Omental fat pad (tissue), 4 donors: ENCODE data around the gene HMGA1. TPM values are rescaled to one million over a fixed set of nuclear protein-coding genes. Genes with fewer than 3 reads are reported as not detected.
"Not testable (repeated sequence)": the region's sequence is repeated elsewhere in the genome, so short reads cannot be mapped to it uniquely, and the experiment has no call there.

Experiments used
- ATAC-seq: fragments of 150-250 bp; one replicate; pipeline ENCODE4 v1.9.1; 2016; ENCODE audit warnings: mild to moderate bottlenecking, moderate library complexity; ENCODE audit not compliant: low FRiP score
- DNase-seq: peaks from one replicate; pipeline ENCODE4 v3.0.0-alpha.2; 2019; ENCODE audit warnings: low spot score
- CTCF ChIP-seq, 3 donors: fragments of 450-650 bp; IDR thresholded peaks; one replicate each; pipeline ENCODE4 v1.5.1; 2016 to 2017; ENCODE audit warnings: antibody characterized with exemption in 3 of 3, mild to moderate bottlenecking in 3 of 3, moderate library complexity in 2 of 3
- total RNA-seq, 4 donors: library from RNA; depleted of rRNA; stranded (reverse); fragments of >200 nt; gene quantifications; one replicate each; pipeline ENCODE4 v1.1.0, GENCODE V29; 2016

The HMGA1 gene
- total RNA-seq, 4 donors from 2014 or later, result 15.6 to 80.7 (median 31.3) TPM

- no peak for DNase-seq
- ATAC-seq, result no peak
- TF ChIP-seq CTCF (IDR thresholded peaks at IDR 0.05), result no peak
Observed at GRCh38 chr6:34240329-34241248, 3.9 kb downstream of the HMGA1 start.

GRCh38 chr6:34241351-34242215, 4.9 kb downstream of the HMGA1 start:
- ATAC-seq (no peak), DNase-seq (no peak)
- TF ChIP-seq CTCF (IDR thresholded peaks at IDR 0.05), result no peak

GRCh38 chr6:34242252-34243130, 5.8 kb downstream of the HMGA1 start:
- no peak for DNase-seq
- no peak for TF ChIP-seq CTCF (IDR thresholded peaks at IDR 0.05)
- ATAC-seq, result no peak

GRCh38 chr6:34243131-34243771, 6.6 kb downstream of the HMGA1 start:
- no peak for TF ChIP-seq CTCF (IDR thresholded peaks at IDR 0.05)
- DNase-seq (no peak), ATAC-seq (no peak)

- DNase-seq (peak; percentile 80), ATAC-seq (peak; percentile 58)
- no peak for TF ChIP-seq CTCF (IDR thresholded peaks at IDR 0.05)
Observed at GRCh38 chr6:34243901-34244884, 7.5 kb downstream of the HMGA1 start.

GRCh38 chr6:34245032-34245760, 8.5 kb downstream of the HMGA1 start:
- not testable (repeated sequence) for DNase-seq, ATAC-seq

GRCh38 chr6:34245761-34246140, 9.1 kb downstream of the HMGA1 start:
- ATAC-seq, DNase-seq: not testable (repeated sequence)
